Measurements from ENCODE around the gene UVRAG.
"Not testable (repeated sequence)": the region's sequence is repeated elsewhere in the genome, so short reads cannot be mapped to it uniquely, and the experiment has no call there.

UVRAG gene

DNA sequence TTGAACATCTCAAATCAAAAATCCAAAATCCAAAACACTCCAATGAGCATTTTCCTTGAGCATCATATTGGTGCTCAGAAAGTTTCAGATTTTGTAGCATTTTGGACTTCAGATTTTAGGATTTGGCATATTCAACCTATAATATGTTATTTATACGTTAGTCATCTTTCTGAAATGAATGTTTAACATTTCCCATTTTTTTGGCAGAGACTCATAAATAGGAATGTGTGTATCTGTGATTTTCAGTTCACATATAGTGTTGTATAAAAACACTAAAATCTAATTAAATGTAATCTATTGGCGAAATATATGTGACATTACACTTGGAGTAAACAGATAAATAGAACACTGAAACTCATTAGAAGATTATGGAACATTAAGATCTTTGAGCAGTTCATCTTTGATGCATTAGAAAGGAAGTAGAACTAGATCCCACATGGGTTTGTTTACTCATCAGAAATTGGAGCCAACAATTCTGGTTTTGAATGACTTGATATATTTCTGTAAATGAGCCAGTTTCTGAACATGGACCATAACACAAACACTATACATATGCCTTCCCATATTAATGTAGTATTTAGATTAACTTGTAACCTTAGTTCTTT, 153.1 kb downstream of the UVRAG start:
- no peak for DNase-seq

GRCh38 chr11:75969626-75970308, 154.8 kb downstream of the UVRAG start:
- DNase-seq: no peak

DNA sequence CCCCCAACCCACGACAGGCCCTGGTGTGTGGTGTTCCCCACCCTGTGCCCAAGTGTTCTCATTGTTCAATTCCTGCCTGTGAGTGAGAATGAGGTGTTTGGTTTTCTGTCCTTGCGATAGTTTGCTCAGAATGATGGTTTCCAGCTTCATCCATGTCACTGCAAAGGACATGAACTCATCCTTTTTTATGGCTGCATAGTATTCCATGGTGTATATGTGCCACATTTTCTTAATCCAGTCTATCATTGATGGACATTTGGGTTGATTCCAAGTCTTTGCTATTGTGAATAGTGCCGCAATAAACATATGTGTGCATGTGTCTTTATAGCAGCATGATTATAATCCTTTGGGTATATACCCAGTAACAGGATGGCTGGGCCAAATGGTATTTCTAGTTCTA, 158.7 kb downstream of the UVRAG start:
- DNase-seq: not testable (repeated sequence)

- not testable (repeated sequence) for DNase-seq
These were observed 164.1 kb downstream of the UVRAG start for GRCh38 chr11:75979075-75979474.

GRCh38 chr11:75979479-75980027, 164.5 kb downstream of the UVRAG start:
- not testable (repeated sequence) for DNase-seq

GRCh38 chr11:75980031-75980430, 165.0 kb downstream of the UVRAG start:
- no peak for DNase-seq

DNA sequence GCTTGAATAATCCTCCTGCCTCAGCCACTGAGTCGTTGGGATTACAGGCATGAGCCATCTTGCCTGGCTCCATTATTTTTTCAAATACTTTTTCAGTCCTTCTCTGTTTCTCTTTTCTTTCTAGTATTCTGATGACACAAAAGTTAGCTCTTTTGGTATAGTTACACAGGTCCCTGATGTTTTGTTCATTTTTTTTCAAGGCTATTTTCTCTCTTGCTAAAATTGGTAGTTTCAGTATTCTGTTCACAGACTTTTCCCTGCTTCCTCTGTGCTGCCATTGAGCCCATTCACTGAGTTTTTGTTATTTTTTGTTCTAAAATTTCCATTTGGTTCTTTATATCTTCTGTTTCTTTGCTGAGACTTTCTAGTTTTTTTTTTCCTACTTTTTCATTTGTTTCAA, 166.5 kb downstream of the UVRAG start:
- no peak for DNase-seq

GRCh38 chr11:75982309-75982708, 167.3 kb downstream of the UVRAG start:
- DNase-seq: no peak

DNA sequence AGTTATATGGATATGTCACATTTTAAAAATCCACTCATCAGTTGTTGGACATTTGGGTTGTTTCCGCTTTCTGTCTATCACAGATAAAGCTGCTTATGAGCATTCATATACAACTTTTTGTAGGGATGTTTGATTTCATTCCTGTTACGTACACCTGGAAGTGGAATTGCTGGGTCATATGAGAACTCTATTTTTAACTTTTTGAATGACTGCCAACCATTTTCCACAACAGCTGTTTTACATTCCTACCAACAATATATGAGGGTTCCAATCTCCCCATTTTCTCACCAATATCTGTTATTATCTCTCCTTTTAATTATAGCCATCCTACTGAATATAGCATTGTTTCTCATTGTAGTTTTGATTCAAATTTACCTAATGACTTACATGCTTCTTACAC, 172.0 kb downstream of the UVRAG start:
- no peak for DNase-seq

DNA sequence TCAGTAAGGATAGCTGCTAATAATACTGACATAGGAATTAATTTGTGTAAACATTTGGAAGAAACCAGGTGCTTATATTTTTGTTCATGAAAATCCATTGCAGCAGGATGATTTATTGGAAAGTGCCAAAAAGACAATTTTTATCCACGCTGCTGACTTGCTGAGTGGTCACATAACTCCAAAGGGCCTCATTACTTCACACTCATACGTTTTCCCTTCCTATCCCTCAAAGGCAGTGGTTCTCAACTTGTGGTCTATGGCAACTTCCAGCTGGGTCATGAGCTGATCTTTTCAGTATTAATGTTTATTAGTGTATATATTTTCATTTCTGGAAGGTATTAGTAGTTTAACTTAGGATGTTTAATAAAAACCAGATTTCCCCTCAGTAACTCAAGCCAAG, 178.1 kb downstream of the UVRAG start:
- no peak for DNase-seq

DNA sequence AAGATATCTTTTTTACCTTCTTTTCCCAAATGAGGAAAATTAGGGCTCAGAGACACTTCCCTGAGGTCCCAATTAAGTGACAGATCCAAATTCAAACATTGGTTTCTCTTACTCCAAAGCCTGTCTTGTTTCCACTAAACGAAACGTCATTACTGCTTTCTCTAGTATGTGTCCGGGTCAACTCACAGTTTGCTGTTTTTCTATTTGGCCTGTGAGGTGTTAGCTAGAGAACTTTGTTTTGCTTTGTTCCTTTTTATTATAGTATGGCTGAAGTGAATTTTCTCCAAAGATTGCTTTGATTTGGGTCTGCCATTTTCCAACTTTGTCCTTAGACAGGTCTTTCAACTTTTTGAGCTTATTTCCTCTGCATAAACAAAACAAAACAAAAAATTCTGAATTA, 179.6 kb downstream of the UVRAG start:
- no peak for DNase-seq

DNA sequence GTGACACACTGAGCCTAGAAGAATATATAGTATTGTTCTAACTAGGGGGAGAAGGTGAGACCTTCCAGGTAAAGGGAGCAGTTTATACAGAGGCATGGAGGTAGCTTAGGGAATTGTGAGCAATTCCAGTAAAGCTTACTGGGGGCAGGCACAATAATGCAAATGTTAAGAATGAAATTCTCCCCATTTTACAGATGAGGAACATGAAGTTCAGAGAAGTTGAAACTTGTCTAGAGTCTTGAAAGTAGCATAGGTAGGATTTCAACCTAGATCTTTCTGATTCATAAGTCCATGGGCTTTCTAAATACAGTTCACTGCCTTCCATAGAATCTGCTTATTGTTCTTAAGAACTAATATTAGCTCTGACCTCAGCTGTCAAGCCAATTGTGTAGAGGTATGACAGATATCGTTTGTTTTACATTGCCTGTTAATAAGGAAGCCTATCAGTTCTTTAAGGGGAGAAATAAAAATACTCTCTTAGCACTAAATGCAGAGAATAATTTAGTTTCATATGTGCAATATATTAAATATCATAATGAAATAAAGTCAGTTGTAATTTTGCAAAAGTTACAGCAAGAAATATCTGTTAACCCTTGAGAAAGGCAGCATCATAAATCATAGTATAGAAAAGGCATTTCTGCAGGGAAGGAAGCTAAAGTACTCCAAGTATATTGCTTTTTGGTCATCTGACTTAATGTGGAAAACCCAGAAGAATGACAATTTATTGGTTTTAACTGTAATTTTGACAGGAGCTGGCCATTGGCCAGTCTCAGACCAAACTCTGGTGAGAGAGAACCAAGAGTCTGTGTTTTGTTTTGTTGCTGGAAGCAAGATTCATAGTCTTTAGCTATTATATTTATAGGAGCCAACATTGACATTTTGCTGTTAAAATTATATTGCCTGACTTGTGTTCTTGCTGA, 181.8 kb downstream of the UVRAG start:
- DNase-seq: no peak

DNA sequence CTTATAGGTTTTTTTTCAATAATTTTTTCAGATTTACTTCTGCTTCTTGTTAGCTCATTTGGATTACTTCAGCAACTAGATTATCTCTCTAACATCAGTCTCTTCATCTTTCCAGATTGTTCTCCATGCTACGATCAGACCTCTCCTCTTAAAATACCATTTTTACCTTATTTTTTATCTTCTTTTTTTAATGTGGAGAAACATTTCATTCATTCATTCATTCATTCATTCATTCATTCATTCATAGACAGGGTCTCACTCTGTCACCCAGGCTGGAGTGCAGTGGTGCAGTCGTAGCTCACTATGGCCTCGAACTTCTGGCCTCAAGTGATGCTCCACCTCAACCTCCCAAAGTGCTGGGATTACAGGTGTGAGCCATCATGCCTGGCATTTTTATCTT, 189.4 kb downstream of the UVRAG start:
- DNase-seq: no peak

GRCh38 chr11:76005756-76006155, 190.7 kb downstream of the UVRAG start:
- DNase-seq: no peak

DNA sequence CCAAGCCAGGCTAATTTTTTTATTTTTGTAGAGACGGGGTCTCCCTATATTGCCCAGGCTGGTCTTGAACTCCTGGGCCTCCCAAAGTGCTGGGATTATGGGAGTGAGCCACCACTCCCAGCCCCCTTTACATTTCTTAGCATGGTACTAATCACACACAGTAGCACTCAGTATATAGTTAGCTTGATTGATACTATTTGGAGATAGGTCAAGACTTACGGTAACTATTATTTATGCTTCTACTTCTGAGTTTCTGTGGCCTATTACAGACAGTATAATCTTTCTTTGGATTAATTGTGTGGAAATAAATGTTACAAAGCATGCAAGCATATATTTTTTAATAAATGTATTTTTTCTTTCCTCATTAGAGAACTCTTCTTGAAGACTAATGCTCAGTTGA, 192.2 kb downstream of the UVRAG start:
- no peak for DNase-seq

DNA sequence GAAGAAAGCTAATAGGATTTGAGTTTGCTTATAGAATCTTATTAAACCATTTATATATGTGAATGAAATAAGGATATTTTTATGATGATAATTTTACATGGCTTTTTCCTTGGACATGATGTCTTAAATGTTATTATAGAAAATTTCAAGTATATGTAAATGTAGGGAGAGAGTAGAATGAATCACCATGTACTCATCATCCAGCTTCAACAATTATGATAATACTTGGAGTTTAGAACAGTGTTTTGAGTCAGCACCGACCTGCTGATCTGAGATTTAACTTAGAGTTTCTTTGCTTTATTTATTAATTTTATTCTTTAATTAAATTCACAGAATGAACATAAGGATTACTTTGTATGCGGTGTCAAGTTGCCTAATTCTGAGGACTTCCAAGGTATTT, 193.5 kb downstream of the UVRAG start:
- no peak for DNase-seq

- DNase-seq: no peak
These were observed 195.0 kb downstream of the UVRAG start for GRCh38 chr11:76010051-76010450.

GRCh38 chr11:76013526-76013925, 198.5 kb downstream of the UVRAG start:
- no peak for DNase-seq

GRCh38 chr11:76023236-76024068, 208.4 kb downstream of the UVRAG start:
- DNase-seq: no peak

- DNase-seq: no peak
These were observed 210.1 kb downstream of the UVRAG start for GRCh38 chr11:76025068-76025467.

DNA sequence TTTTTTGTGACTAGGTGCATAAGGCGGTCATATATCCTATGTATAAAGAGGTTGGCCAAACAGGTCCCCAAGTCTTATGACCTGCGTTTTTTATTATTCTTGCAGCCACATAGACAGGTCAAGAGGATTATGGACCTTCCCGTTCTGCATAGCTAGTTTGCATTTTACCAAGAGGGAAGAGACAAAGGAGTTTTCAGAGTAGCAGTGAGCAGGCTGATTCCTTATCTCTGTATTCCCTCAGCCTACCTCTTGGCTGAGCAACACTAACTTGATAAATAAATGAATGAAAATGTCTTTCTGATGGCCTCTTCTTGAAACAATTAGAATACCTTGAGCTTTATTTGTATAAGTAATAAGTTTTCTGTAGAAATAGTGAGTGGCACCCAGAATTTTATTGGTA, 210.8 kb downstream of the UVRAG start:
- DNase-seq: no peak

DNA sequence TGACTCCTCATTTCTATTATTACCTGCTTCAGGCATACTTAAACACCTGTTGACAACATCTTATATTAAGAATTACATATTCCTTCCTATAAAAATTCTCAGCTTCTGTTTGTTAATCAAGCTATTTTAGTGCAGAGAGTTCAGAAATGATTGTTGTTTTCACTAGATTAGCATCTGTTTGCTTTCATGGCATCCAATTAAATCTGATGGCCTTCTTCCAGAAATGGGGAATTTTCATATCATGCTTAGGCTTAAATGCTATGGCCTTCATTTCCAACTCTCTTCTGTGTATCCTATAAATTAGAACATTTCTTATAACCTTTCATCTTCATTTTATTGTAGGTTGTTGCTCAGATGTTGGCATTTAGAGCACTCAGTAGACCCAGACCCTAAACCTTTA, 211.3 kb downstream of the UVRAG start:
- no peak for DNase-seq
